Left renal pelvis (tissue), 4 donors: Measurements from ENCODE around the gene AZIN2. TPM values are rescaled to one million over a fixed set of nuclear protein-coding genes. Genes with fewer than 3 reads are reported as not detected.
"Not testable (repeated sequence)": the region's sequence is repeated elsewhere in the genome, so short reads cannot be mapped to it uniquely, and the experiment has no call there.

Source experiments
- DNase-seq, 4 donors: peaks; one replicate each; pipeline ENCODE4 v3.0.0-alpha.2; 2013; ENCODE audit warnings: low read depth in 4 of 4, low spot score in 3 of 4
- polyA plus RNA-seq, 4 donors: library from polyadenylated mRNA; unstranded; fragments of 120-200 nt; gene quantifications; one replicate each; pipeline ENCODE4 v1.2.1, GENCODE V29; 2013; ENCODE audit not compliant: insufficient read length in 4 of 4

The AZIN2 gene
- 1 to 10 TPM; 5.9 to 9.4 (median 7.8) TPM for polyA plus RNA-seq

- peak; percentile 87 to 92 (median 88) for DNase-seq
These were observed at the start of gene AZIN2 for GRCh38 chr1:33080885-33081553. Gene AZIN2, plus strand, starts transcription at chr1:33081153. Its CDS starts 1,097 bp downstream, at chr1:33082250.

- DNase-seq = no peak
These were observed 49.4 kb upstream of the AZIN2 start for GRCh38 chr1:33031506-33031905.

DNA sequence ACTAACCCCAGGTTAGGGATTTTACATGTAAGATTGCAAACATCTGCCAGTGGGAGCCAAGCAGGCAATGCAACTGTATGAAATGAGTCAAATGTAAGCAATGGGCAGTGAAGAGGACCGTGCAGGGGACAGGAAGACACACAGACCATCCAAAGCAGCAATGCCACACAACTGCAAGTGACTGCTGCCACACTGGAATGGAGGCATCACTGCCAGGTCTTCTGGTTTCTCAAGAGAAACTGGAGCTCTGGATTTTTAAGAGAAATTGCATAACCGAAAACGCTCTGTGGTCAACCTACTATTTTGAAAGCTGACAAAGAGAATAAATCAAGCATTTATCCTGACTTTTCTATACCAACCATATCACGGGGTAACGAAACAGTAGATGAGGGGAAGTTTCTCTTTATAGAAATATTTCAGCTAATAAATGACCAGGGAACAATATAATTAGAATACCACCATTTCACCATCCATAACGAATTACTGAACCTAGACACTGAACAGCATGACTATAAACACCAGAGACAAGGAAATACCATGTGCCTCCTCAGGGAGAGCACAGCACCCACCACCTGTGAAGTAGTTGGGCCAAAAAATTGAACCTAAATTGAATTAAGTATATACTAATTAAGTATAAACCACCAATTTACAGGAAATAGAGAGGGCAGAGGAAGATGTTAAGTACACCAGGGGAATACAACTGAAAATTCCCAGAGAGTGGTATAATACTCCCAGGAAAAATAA is 48.7 kb upstream of the AZIN2 start:
- DNase-seq = no peak

GRCh38 chr1:33036051-33036525 is 44.9 kb upstream of the AZIN2 start:
- DNase-seq = no peak

DNA sequence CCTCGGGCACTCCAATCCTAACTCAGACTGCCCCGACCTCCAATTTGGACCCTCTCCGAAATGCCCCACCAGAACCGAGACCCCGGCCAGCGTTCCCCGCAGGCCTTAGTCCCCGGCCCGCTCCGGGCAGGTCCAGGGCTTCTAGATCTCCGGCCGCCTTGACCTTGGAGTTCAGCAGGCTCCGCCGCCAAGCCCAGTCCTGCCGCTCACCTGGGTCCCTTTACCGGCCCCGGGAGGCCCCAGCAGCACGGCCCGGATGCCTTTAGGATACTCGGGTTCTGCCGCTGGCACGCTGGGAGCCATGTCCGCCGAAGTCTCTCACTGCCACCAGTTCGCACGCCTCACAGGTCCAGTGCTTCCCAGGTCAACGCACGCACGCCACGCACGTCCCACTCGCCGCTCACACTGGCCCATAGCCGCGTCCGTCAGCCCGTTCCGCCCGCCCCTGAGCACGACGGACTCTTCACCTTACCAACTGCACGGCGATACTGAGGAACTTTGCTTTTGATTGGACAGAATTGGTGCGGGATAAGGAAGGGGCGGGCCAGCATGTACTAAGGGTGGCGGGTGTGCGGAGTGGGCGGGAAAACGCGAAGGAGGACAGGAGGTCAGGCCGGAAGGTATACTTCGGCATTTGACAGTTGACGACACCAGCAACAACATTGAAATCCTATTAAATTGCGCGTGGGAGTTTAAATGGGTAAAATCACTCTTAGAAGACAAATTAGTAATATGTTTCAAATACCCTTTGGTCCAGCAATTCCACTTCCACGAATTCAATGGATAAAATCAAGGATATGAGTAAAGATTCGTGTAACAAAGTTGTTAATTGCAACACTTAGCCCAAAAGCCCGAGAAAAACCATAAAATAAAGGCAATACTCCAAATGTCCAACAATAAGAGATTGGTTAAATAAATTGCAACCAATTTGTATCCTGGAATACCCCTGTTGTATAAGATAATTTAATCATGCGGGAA is 44.1 kb upstream of the AZIN2 start, which contains the start of gene AK2:
Gene AK2, minus strand, starts transcription at position 358 of the 978 bp plus-strand sequence. Its CDS starts 55 bp downstream, at position 303.
- DNase-seq = peak; percentile 81 to 95 (median 87)

GRCh38 chr1:33039840-33040239 is 41.1 kb upstream of the AZIN2 start:
- DNase-seq = no peak

DNA sequence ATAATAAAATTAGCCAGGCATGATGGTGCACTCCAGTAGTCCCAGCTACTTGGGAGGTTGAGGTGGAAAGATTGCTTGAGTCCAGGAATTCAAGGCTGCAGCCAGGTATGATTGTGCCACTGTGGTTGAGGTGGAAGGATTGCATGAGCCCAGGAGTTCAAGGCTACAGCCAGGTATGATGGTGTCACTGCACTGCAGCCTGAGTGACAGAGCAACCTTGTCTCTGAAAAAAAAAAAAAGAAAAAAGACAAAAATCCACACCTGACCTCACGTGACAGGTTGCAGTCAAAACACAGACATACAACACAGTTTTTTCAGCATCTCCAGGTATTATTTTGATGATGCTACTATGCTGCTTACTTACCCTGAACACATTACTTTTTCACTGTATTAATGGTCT is 39.9 kb upstream of the AZIN2 start:
- DNase-seq = no peak

GRCh38 chr1:33042831-33043230 is 38.1 kb upstream of the AZIN2 start:
- no peak for DNase-seq

- DNase-seq = no peak
These were observed 37.5 kb upstream of the AZIN2 start for GRCh38 chr1:33043267-33044092.

DNA sequence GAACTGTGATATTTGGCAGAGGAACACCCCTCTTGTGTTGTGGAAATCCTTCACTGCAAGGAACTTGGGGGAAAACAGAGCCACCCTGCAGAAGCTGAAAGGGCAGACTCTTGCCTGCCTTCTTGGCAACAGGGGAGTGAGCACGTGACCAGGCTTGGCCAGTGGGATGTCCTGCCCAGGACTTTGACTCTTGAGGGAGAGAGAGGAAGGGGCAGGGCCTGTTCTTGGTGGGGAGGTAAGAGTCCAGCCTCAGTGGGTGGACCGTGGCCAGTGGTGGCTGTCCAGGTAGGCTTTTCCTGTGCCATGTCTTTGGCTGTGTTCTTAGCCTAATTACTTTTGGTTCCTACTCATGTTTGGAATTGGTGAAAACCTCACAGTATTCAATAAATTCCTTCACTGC is 35.7 kb upstream of the AZIN2 start:
- DNase-seq = no peak

- no peak for DNase-seq
These were observed 35.1 kb upstream of the AZIN2 start for GRCh38 chr1:33045814-33046213.

DNA sequence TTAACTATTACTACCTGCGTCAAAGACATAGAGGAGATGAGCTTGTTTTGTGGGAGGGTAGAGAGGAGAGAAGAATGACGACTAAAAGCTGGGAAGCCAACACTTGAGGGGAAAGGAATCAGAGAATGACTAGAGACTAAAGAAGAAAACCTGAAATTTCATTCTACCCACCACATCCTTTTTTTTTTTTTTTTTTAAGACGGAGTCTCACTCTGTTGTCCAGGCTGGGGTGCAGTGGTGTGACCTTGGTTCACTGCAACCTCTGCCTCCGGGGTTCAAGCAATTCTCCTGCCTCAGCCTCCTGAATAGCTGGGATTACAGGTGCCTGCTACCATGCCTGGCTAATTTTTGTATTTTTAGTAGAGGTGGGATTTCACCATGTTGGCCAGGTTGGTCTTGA is 34.7 kb upstream of the AZIN2 start:
- DNase-seq = not testable (repeated sequence)

- no peak for DNase-seq
These were observed 33.7 kb upstream of the AZIN2 start for GRCh38 chr1:33047290-33047689.

DNA sequence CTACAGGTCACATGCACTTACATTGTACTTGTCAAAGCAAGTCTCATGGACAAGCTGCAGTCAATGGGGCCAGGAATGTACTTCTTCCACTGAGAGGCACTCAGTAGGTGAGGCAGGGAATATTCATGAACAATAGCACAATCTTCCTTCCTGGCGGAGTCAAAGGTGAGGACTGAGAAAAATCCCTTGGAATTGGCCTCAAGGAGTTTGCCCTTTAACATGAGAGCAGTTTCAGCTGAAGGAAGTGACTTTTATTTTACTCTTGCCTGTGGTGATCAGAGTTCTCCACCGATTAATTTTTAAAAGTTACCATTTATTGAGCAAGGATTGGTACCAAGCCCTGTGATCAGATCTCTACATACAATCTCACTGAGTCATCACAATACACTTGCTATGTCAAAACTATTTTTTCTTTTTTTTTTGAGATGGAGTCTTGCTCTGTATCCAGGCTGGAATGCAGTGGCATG is 33.1 kb upstream of the AZIN2 start:
- DNase-seq = no peak

GRCh38 chr1:33048426-33048825 is 32.5 kb upstream of the AZIN2 start:
- DNase-seq = no peak

- DNase-seq = no peak
These were observed 31.6 kb upstream of the AZIN2 start for GRCh38 chr1:33049371-33049770.

GRCh38 chr1:33050221-33051076 is 30.5 kb upstream of the AZIN2 start:
- DNase-seq = no peak

DNA sequence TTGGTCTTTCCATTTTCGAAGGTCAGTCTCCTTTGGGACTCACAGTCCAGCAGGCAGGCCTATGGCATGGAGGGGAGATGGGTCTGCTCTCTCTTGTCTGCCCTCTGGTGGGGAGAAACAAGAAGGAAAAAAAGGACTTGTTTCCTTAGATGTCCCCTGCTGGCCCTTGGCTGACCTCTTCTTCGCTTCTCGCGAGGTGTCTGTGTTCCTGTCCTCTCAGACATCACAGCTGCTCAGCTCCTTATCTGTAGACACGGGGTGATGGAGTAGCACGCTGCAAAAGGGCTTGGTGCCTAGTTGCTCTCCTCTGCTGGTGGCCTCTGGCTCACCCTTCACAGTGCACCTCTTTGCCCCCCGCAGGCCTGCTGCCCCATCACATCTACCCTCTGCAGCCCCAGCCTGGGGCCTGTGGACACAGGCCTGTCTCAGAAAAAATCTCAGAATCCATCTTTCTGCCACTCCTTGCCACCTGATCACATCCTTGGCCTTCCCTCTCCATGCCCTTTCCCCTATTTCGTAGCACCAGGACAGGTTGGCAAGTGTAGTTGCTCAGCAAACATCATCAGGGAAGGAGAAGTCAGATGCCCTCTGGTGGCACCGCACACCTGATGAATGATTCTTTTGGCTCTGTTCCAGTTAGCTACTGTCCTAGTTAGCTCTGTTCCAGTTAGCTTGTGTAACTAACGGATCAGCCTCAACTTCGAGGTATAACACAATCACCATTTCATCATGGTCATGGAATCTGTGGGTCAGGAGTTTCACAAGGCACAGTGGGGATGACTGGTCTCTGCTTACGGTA is 25.5 kb upstream of the AZIN2 start:
- peak; percentile 51 to 63 (median 58) for DNase-seq
